Ishikawa (cell line): Measurements from ENCODE around the gene PCSK2.

Experiments used
- CEBPB ChIP-seq: IDR thresholded peaks from 2 replicates; pipeline ENCODE4 v1.6.1; 2012
- CREB1 ChIP-seq: IDR thresholded peaks from 2 replicates; pipeline ENCODE4 v1.6.1; 2012; ENCODE audit warnings: low read depth
- EGR1 ChIP-seq: IDR thresholded peaks from 2 replicates; pipeline ENCODE4 v1.6.1; 2012
- EP300 ChIP-seq: IDR thresholded peaks from 2 replicates; pipeline ENCODE4 v1.6.1; 2012; ENCODE audit warnings: borderline replicate concordance
- FOXM1 ChIP-seq: IDR thresholded peaks from 2 replicates; pipeline ENCODE4 v1.6.1; 2012; ENCODE audit warnings: low read depth, borderline replicate concordance
- MAX ChIP-seq: IDR thresholded peaks from 2 replicates; pipeline ENCODE4 v1.6.1; 2012
- NFIC ChIP-seq: IDR thresholded peaks from 2 replicates; pipeline ENCODE4 v1.6.1; 2012
- RAD21 ChIP-seq: IDR thresholded peaks from 2 replicates; pipeline ENCODE4 v1.6.1; 2012; ENCODE audit warnings: low read depth
- REST ChIP-seq: IDR thresholded peaks from 2 replicates; pipeline ENCODE4 v1.6.1; 2012; ENCODE audit warnings: low read depth, mild to moderate bottlenecking
- TAF1 ChIP-seq: IDR thresholded peaks from 2 replicates; pipeline ENCODE4 v1.6.1; 2012; ENCODE audit warnings: low read depth, mild to moderate bottlenecking
- TCF12 ChIP-seq: IDR thresholded peaks from 2 replicates; pipeline ENCODE4 v1.6.1; 2012; ENCODE audit warnings: low read depth
- TEAD4 ChIP-seq: IDR thresholded peaks from 2 replicates; pipeline ENCODE4 v1.6.1; 2012
- USF1 ChIP-seq: IDR thresholded peaks from 2 replicates; pipeline ENCODE4 v1.6.1; 2012
- YY1 ChIP-seq: IDR thresholded peaks from 2 replicates; pipeline ENCODE4 v1.6.1; 2012; ENCODE audit warnings: low read depth
- ZBTB7A ChIP-seq: IDR thresholded peaks from 2 replicates; pipeline ENCODE4 v1.6.1; 2012; ENCODE audit warnings: low read depth

PCSK2 gene

GRCh38 chr20:17482536-17482935 is 255.7 kb downstream of the PCSK2 start:
- TF ChIP-seq ZBTB7A (no peak), FOXM1 (no peak), TEAD4 (no peak), CEBPB (no peak), EP300 (no peak), NFIC (no peak), MAX (no peak), TAF1 (no peak), USF1 (no peak)

- TF ChIP-seq TCF12 (no peak), EGR1 (no peak), CEBPB (no peak)
These were observed 258.2 kb downstream of the PCSK2 start for GRCh38 chr20:17485017-17485416.

- TF ChIP-seq REST = no peak
- TF ChIP-seq TCF12 = no peak
- no peak for TF ChIP-seq RAD21
- no peak for TF ChIP-seq FOXM1
- TF ChIP-seq NFIC = no peak
These were observed 262.2 kb downstream of the PCSK2 start for GRCh38 chr20:17488916-17489600.

- TF ChIP-seq FOXM1 (no peak), ZBTB7A (no peak), NFIC (no peak), TAF1 (no peak), REST (no peak), MAX (no peak), YY1 (no peak), EGR1 (no peak), TEAD4 (no peak), EP300 (no peak), TCF12 (no peak), USF1 (no peak), CREB1 (no peak), CEBPB (no peak), RAD21 (no peak)
These were observed 263.7 kb downstream of the PCSK2 start for GRCh38 chr20:17490501-17490900.

GRCh38 chr20:17491041-17491440 is 264.2 kb downstream of the PCSK2 start:
- no peak for TF ChIP-seq TAF1
- TF ChIP-seq RAD21 = no peak
- no peak for TF ChIP-seq MAX
- no peak for TF ChIP-seq ZBTB7A
- TF ChIP-seq EGR1 = no peak
- no peak for TF ChIP-seq NFIC
- TF ChIP-seq EP300 = no peak

- TF ChIP-seq EGR1 (no peak), MAX (no peak), CEBPB (no peak), RAD21 (no peak), YY1 (no peak), CREB1 (no peak), TCF12 (no peak), TEAD4 (no peak), EP300 (no peak), NFIC (no peak)
These were observed 264.6 kb downstream of the PCSK2 start for GRCh38 chr20:17491488-17491887.
